DND-41 (cell line): ENCODE data around the gene OR2V2.

Source experiments
- EZH2 ChIP-seq: IDR thresholded peaks from 3 replicates; pipeline ENCODE4 v1.6.1; 2012; ENCODE audit warnings: borderline replicate concordance, low read depth, mild to moderate bottlenecking, moderate library complexity, low read length, inconsistent platforms; ENCODE audit not compliant: severe bottlenecking
- TF ChIP-seq, protein P1 (sequence below): IDR thresholded peaks from 2 replicates; pipeline ENCODE4 v1.5.1; 2012; ENCODE audit warnings: borderline replicate concordance, low read length, moderate library complexity, mild to moderate bottlenecking; ENCODE audit not compliant: poor library complexity, severe bottlenecking; ENCODE audit errors: extremely low read depth

DNA sequence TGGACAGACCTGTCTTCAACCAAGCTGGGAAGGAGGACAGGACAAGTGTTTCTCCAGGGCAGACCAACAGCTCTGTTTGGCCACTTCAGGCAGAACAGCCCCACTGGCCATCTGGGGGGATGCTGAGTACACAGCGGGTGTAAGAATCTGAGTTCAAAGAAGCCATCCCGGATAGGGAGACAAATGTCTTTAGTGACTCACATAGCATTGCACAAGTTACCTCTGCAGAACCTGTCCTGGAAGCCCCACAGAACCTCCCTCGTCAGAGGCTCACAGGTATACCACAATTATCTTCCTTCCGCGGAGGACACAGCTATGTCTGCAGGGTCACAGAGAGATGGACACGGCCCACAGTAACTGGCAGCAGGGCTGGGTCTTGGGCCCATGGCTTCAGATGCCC lies 2.0 kb downstream of the OR2V2 start:
- TF ChIP-seq, protein P1, sequence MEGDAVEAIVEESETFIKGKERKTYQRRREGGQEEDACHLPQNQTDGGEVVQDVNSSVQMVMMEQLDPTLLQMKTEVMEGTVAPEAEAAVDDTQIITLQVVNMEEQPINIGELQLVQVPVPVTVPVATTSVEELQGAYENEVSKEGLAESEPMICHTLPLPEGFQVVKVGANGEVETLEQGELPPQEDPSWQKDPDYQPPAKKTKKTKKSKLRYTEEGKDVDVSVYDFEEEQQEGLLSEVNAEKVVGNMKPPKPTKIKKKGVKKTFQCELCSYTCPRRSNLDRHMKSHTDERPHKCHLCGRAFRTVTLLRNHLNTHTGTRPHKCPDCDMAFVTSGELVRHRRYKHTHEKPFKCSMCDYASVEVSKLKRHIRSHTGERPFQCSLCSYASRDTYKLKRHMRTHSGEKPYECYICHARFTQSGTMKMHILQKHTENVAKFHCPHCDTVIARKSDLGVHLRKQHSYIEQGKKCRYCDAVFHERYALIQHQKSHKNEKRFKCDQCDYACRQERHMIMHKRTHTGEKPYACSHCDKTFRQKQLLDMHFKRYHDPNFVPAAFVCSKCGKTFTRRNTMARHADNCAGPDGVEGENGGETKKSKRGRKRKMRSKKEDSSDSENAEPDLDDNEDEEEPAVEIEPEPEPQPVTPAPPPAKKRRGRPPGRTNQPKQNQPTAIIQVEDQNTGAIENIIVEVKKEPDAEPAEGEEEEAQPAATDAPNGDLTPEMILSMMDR: no peak
- no peak for TF ChIP-seq EZH2
